GM11168 (cell line): ENCODE measurements around the gene MAIP1.
"Not testable (repeated sequence)": the region's sequence is repeated elsewhere in the genome, so short reads cannot be mapped to it uniquely, and the experiment has no call there.

Experiments
- in situ Hi-C: fragments of 300-500 bp; cut with MboI; formaldehyde crosslinking; loops from one replicate; pipeline ENCODE4 v1.12.0; 2022; ENCODE audit warnings: low sequenced_read_pairs; ENCODE audit not compliant: unreplicated experiment

MAIP1 gene

GRCh38 chr2:199955339-199956061 is at the start of gene MAIP1, which contains the start of gene TYW5:
Gene MAIP1, plus strand, starts transcription at chr2:199955582. Its CDS starts 217 bp downstream, at chr2:199955799.
Gene TYW5, minus strand, starts transcription at chr2:199955491. Its CDS starts 21 bp downstream, at chr2:199955470.
- in situ Hi-C loops, result no loop called here

GRCh38 chr2:199907008-199907714 is 48.2 kb upstream of the MAIP1 start:
- in situ Hi-C loops, result no loop called here

GRCh38 chr2:199910338-199911051 is 44.9 kb upstream of the MAIP1 start:
- in situ Hi-C loops, result no loop called here

GRCh38 chr2:199911052-199911876 is 44.1 kb upstream of the MAIP1 start, which contains the start of gene C2orf69:
Gene C2orf69, plus strand, starts transcription at chr2:199911293. Its CDS starts 146 bp downstream, at chr2:199911439.
- in situ Hi-C loops, result no loop called here

- in situ Hi-C loops, result no loop called here
Observed at GRCh38 chr2:199911877-199912161, 43.6 kb upstream of the MAIP1 start.

- in situ Hi-C loops, result not testable (repeated sequence)
Observed at GRCh38 chr2:199912553-199913114, 42.7 kb upstream of the MAIP1 start.

- in situ Hi-C loops, result no loop called here
Observed at GRCh38 chr2:199914372-199914958, 40.9 kb upstream of the MAIP1 start.

GRCh38 chr2:199916980-199917379 is 38.4 kb upstream of the MAIP1 start:
- in situ Hi-C loops, result no loop called here

- in situ Hi-C loops, result no loop called here
Observed at GRCh38 chr2:199922856-199923255, 32.5 kb upstream of the MAIP1 start.

- in situ Hi-C loops, result no loop called here
Observed at GRCh38 chr2:199923924-199924323, 31.5 kb upstream of the MAIP1 start.

GRCh38 chr2:199926806-199927205 is 28.6 kb upstream of the MAIP1 start:
- in situ Hi-C loops, result no loop called here

GRCh38 chr2:199928226-199928625 is 27.2 kb upstream of the MAIP1 start:
- in situ Hi-C loops, result no loop called here

- in situ Hi-C loops, result no loop called here
Observed at GRCh38 chr2:199928626-199929025, 26.8 kb upstream of the MAIP1 start.

GRCh38 chr2:199929262-199929661 is 26.1 kb upstream of the MAIP1 start:
- in situ Hi-C loops, result no loop called here

GRCh38 chr2:199932312-199932855 is 23.0 kb upstream of the MAIP1 start:
- in situ Hi-C loops, result no loop called here

- in situ Hi-C loops, result no loop called here
Observed at GRCh38 chr2:199933466-199933865, 21.9 kb upstream of the MAIP1 start.

- in situ Hi-C loops, result no loop called here
Observed at GRCh38 chr2:199936554-199936953, 18.8 kb upstream of the MAIP1 start.

GRCh38 chr2:199940373-199940772 is 15.0 kb upstream of the MAIP1 start:
- in situ Hi-C loops, result no loop called here

- in situ Hi-C loops, result no loop called here
Observed at GRCh38 chr2:199943373-199943772, 12.0 kb upstream of the MAIP1 start.
